Adrenal gland (tissue), 12 donors: Measurements from ENCODE around the gene SYNE4. TPM values are rescaled to one million over a fixed set of nuclear protein-coding genes. Genes with fewer than 3 reads are reported as not detected.
A peak's percentile ranks its signal among the peaks of the same experiment; 100 is the strongest.

Experiments
- DNase-seq, 7 donors: peaks; one replicate each; pipeline ENCODE4 v3.0.0-alpha.2; 2019 to 2020
- H3K27ac ChIP-seq, 5 donors: fragments of 200-600 bp; sonication (generic) in 4 of 5; 1 replicate in 3 of 5; 2 replicates in 2 of 5; pipeline versions ENCODE4 v1.5.1 to v1.8.0; 2016 to 2020; ENCODE audit warnings: mild to moderate bottlenecking in 1 of 5
- H3K27me3 ChIP-seq: fragments of 200-600 bp; 2 replicates; pipeline ENCODE4 v1.8.0; 2021
- H3K36me3 ChIP-seq, 2 donors: fragments of 200-600 bp; replicated peaks in 1 of 2; 1 replicate in 1 of 2; 2 replicates in 1 of 2; pipeline versions ENCODE4 v1.5.1 to v1.8.0; 2018 to 2022
- H3K4me1 ChIP-seq, 2 donors: fragments of 200-600 bp; replicated peaks in 1 of 2; 1 replicate in 1 of 2; 2 replicates in 1 of 2; pipeline versions ENCODE4 v1.5.1 to v1.8.0; 2018 to 2021
- H3K4me3 ChIP-seq, 4 donors: fragments of 200-600 bp; sonication (generic) in 3 of 4; one replicate each; pipeline ENCODE4 v1.5.1; 2016 to 2018
- H3K9me3 ChIP-seq, 3 donors: fragments of 200-600 bp; sonication (generic) in 1 of 3; replicated peaks in 1 of 3; 1 replicate in 2 of 3; 2 replicates in 1 of 3; pipeline versions ENCODE4 v1.5.1 to v1.8.0; 2016 to 2021
- POLR2A ChIP-seq, 2 donors: fragments of 450-650 bp; IDR thresholded peaks; one replicate each; pipeline ENCODE4 v1.6.1; 2017; ENCODE audit warnings: antibody characterized with exemption in 2 of 2, mild to moderate bottlenecking in 2 of 2, moderate library complexity in 1 of 2
- WGBS, 4 donors: extraction: QIAGEN DNeasy Blood & Tissue Kit in 2 of 4; methylation state at CpG; one replicate each; pipeline versions ENCODE4 v1.1.5 to v1.1.7; 2013 to 2017; 5-methylcytosine and 5-hydroxymethylcytosine counted together
- intact Hi-C, 2 donors: fragments of 100-400 bp; cut with DNase I; formaldehyde crosslinking; loops; one replicate each; pipeline versions ENCODE4 v1.14.1 to v1.15.0; 2022 to 2023
- polyA plus RNA-seq, 3 donors: library from polyadenylated mRNA; stranded (reverse); fragments of 200-250 nt in 2 of 3; fragments of 350-450 nt in 1 of 3; fragmentation: Illumina TruSeq in 1 of 3; extraction: RNeasy Lipid Tissue Mini Kit (QIAGEN cat#74804) in 1 of 3; gene quantifications; one replicate each; pipeline ENCODE4 v1.2.3, GENCODE V29; 2013 to 2014
- total RNA-seq, 9 donors: library from RNA; depleted of rRNA in 4 of 9; stranded (reverse); fragments of >200 nt in 4 of 9; fragments of 120-200 nt in 1 of 9; fragmentation: NEBNext Ultra II Directional in 1 of 9; extraction: Animal tissue kit (Norgen Biotek cat#: 25700) in 1 of 9; gene quantifications; one replicate each; pipeline versions ENCODE4 v1.1.0 to v1.2.4, GENCODE V29; 2013 to 2023
- TF ChIP-seq, protein P1 (sequence below), 6 experiments: fragments of 450-650 bp in 4 of 6; fragments of 200-600 bp in 2 of 6; sonication (generic) in 1 of 6; IDR thresholded peaks; 1 replicate in 5 of 6; 2 replicates in 1 of 6; pipeline versions ENCODE4 v1.5.1 to v1.8.0; 2016 to 2021; ENCODE audit warnings: antibody characterized with exemption in 6 of 6, mild to moderate bottlenecking in 2 of 6, moderate library complexity in 1 of 6
- donor health status: healthy with polysubstance abuse.
- donor health status: Bipolar disorder and iron deficiency.
- donor health status: DM: yes; HTN: yes; CAD: no.
- donor health status: DM: no; HTN: no; CAD: no.
- donor health status: DM: no; HTN: no; CAD: no.
- donor health status: DM: yes; HTN: yes; CAD: no.

The SYNE4 gene
- total and polyA plus RNA-seq, 12 donors: 0.14 to 3.0 (median 0.46) TPM; not detected in 3

DNA sequence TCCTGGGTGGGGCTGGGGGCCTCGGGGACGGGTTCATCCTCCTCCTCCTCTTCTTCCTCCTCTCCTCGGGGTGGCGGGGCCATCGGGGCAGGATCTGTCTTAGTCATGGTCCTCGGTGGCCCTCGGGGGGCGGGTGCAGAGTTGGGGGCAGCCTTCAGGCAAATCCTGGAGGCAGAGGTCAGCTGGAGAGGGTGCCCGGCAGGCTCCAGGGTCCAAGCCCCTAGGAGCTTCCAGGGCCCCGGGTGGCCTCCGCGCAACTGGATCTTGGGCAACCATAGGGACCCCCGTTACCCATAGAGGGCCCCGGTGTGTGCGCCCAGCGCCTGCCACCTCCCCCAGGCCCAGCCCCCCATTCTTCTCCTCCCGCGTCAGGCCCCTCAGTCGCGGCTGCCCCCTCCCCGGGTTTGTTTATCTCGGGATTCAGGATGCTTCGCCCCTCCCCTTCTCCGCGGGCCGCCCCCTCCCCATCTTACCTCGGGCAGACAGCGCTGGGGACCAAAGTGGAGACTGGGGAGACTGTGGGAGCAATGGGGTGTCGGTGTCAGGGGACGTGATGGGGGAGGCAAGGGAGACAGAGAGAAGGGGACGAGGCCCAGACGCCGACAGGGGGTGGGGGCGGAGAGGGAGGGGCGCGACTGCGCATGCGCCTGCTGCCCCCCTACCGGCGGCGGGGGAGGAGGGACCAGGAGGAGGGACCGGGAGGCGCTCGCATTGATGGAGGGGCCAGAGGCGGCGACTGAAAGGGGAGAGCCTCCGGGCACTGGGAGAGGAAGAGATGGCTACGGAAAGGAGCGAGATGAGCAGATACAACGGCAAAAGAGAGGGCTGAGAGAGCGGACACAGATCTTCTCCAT lies 23.9 kb upstream of the SYNE4 start, which contains the start of gene CLIP3:
Gene CLIP3, minus strand, starts transcription at position 623 of the 854 bp plus-strand sequence. Its CDS starts 516 bp downstream, at position 107.
- intact Hi-C loops: no loop called here
- Histone ChIP-seq H3K27ac (peak within 1 kb of the TSS in 2 of 5 donors; percentile 49 to 62), H3K27me3 (no peaks in the 10 kb centered on the region), H3K4me1 (no peaks in the 10 kb centered on the region), H3K36me3 (no peaks in the 10 kb centered on the region), H3K4me3 (peak within 1 kb of the TSS in 2 of 4 donors; percentile 1 to 54), H3K9me3 (no peaks in the 10 kb centered on the region)
- DNase-seq: peak in 4 of 7 donors; percentile 16 to 75 (median 48)
- TF ChIP-seq, protein P1, sequence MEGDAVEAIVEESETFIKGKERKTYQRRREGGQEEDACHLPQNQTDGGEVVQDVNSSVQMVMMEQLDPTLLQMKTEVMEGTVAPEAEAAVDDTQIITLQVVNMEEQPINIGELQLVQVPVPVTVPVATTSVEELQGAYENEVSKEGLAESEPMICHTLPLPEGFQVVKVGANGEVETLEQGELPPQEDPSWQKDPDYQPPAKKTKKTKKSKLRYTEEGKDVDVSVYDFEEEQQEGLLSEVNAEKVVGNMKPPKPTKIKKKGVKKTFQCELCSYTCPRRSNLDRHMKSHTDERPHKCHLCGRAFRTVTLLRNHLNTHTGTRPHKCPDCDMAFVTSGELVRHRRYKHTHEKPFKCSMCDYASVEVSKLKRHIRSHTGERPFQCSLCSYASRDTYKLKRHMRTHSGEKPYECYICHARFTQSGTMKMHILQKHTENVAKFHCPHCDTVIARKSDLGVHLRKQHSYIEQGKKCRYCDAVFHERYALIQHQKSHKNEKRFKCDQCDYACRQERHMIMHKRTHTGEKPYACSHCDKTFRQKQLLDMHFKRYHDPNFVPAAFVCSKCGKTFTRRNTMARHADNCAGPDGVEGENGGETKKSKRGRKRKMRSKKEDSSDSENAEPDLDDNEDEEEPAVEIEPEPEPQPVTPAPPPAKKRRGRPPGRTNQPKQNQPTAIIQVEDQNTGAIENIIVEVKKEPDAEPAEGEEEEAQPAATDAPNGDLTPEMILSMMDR (IDR thresholded peaks at IDR 0.05): peak in 3 of 6 experiments; percentile 9 to 29 (median 26)
- TF ChIP-seq POLR2A (IDR thresholded peaks at IDR 0.05): no peak
- WGBS, 4 donors: 1 to 5% (median 4%) methylated on average over 17 to 51 of the region's 51 CpGs

DNA sequence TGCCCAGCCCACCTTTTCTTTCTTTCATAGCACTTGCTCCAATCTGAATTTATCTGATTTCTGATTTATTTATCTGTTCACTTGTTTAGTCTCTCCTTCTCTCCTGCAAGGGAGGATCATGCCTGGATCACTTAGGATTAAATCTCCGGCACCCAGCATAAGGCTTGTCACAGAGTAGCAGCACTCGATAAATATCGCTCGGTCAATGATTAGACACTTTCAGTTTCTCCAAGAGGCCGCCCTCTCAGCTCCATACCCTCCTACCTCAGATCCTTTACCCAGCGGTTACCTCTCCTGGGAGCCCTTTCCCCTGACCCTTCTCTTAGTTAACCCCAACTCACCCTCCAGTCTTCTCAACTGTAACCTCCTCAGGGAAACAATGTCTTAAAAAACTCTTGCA lies 22.7 kb upstream of the SYNE4 start:
- intact Hi-C loops: no loop called here
- no peak for DNase-seq
- Histone ChIP-seq H3K27me3 (no peaks in the 10 kb centered on the region), H3K36me3 (no peaks in the 10 kb centered on the region), H3K4me1 (no peaks in the 10 kb centered on the region), H3K27ac (no peak overlapping the region), H3K9me3 (no peaks in the 10 kb centered on the region), H3K4me3 (no peak overlapping the region)
- WGBS, 4 donors: 87 to 94% (median 91%) methylated on average over 6 of the region's 6 CpGs
- TF ChIP-seq POLR2A (IDR thresholded peaks at IDR 0.05): no peak
- TF ChIP-seq, protein P1 (IDR thresholded peaks at IDR 0.05): no peak

DNA sequence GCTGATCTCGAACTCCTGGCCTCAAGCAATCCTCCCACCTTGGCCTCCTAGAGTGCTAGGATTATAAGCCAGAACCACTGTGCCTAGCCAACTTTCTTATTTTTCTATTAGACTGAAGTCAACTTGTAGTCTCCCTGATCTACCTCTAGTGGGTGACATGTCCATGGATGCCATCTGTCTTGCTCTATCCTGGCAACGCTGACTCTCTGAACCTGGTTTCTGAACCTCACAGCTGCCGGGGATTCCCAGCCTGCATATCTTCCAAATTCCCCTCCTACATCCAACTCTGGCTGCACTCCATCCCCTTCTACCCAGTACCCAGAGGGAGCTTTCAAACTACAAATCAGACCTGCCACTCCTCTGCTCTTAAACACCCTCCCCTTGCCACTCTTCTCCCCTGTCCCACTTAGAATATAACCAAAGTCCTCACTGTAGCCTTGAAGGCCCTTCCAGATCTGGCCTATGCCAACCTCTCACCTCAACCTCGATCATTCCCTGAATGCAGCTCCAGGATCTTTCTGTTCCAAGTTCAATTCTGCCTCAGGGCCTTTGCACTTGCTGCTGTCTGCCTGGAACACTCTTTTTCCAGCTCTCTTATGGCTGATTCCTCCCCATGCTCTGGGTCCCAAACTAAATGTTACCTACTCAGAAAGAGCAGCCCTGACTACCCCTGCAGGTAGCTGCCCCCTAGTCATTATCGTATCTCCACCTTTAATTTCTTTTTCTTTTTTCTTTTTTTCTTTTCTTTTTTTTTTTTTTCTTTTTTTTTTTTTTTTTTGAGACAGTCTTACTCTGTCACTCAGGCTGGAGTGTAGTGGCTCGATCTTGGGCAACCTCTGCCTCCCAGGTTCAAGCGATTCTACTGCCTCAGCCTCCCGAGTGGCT lies 21.9 kb upstream of the SYNE4 start:
- Histone ChIP-seq H3K36me3 (no peaks in the 10 kb centered on the region), H3K27me3 (no peaks in the 10 kb centered on the region), H3K9me3 (no peaks in the 10 kb centered on the region), H3K27ac (no peak overlapping the region), H3K4me1 (no peaks in the 10 kb centered on the region), H3K4me3 (no peak overlapping the region)
- DNase-seq: no peak
- 86 to 89% (median 87%) methylated on average over 7 to 8 of the region's 8 CpGs for WGBS, 4 donors
- TF ChIP-seq, protein P1 (IDR thresholded peaks at IDR 0.05): peak in 1 of 6 experiments; percentile 11
- TF ChIP-seq POLR2A (IDR thresholded peaks at IDR 0.05): no peak
- intact Hi-C loops: no loop called here
